Tibial nerve (tissue), 4 donors: ENCODE data around the gene TM9SF2. TPM values are rescaled to one million over a fixed set of nuclear protein-coding genes. Genes with fewer than 3 reads are reported as not detected.

ENCODE experiments used
- DNase-seq, 2 donors: peaks; one replicate each; pipeline ENCODE4 v3.0.0-alpha.2; 2019; ENCODE audit warnings: low spot score in 2 of 2
- H3K27ac ChIP-seq, 4 donors: fragments of 200-600 bp; sonication (generic) in 3 of 4; one replicate each; pipeline ENCODE4 v1.5.1; 2017 to 2019; ENCODE audit warnings: mild to moderate bottlenecking in 1 of 4
- H3K27me3 ChIP-seq, 2 donors: fragments of 200-600 bp; sonication (generic) in 1 of 2; one replicate each; pipeline versions ENCODE4 v1.5.1 to v1.6.0; 2017 to 2019
- H3K36me3 ChIP-seq, 3 donors: fragments of 200-600 bp; sonication (generic); one replicate each; pipeline ENCODE4 v1.5.1; 2018 to 2019
- H3K4me1 ChIP-seq, 4 donors: fragments of 200-600 bp; sonication (generic) in 3 of 4; one replicate each; pipeline ENCODE4 v1.5.1; 2017 to 2019
- H3K4me3 ChIP-seq, 4 donors: fragments of 200-600 bp; sonication (generic) in 3 of 4; one replicate each; pipeline ENCODE4 v1.5.1; 2017 to 2019; ENCODE audit warnings: mild to moderate bottlenecking in 1 of 4, moderate library complexity in 1 of 4
- H3K9me3 ChIP-seq, 4 donors: fragments of 200-600 bp; sonication (generic) in 3 of 4; one replicate each; pipeline ENCODE4 v1.5.1; 2017 to 2019
- EP300 ChIP-seq, 2 donors: sonication (generic); formaldehyde crosslinking; IDR thresholded peaks; one replicate each; pipeline ENCODE4 v1.6.1; 2017; ENCODE audit warnings: antibody characterized with exemption in 2 of 2, mild to moderate bottlenecking in 1 of 2
- POLR2A ChIP-seq, 2 donors: fragments of 450-650 bp; IDR thresholded peaks; one replicate each; pipeline ENCODE4 v1.6.1; 2017; ENCODE audit warnings: antibody characterized with exemption in 2 of 2, mild to moderate bottlenecking in 2 of 2, moderate library complexity in 2 of 2
- WGBS, 2 donors: methylation state at CpG; one replicate each; pipeline ENCODE4 v1.1.5; 2018; 5-methylcytosine and 5-hydroxymethylcytosine counted together
- total RNA-seq, 4 donors: library from RNA; depleted of rRNA; stranded (reverse); fragments of >200 nt; gene quantifications; one replicate each; pipeline ENCODE4 v1.1.0, GENCODE V29; 2016
- TF ChIP-seq, protein P1 (sequence below), 5 experiments: fragments of 200-600 bp in 3 of 5; fragments of 450-650 bp in 2 of 5; sonication (generic) in 3 of 5; IDR thresholded peaks; one replicate each; pipeline ENCODE4 v1.5.1; 2016 to 2019; ENCODE audit warnings: antibody characterized with exemption in 5 of 5, mild to moderate bottlenecking in 3 of 5, moderate library complexity in 2 of 5

TM9SF2 gene
- total RNA-seq, 4 donors from 2014 or later: 67.8 to 110 (median 82.7) TPM

DNA sequence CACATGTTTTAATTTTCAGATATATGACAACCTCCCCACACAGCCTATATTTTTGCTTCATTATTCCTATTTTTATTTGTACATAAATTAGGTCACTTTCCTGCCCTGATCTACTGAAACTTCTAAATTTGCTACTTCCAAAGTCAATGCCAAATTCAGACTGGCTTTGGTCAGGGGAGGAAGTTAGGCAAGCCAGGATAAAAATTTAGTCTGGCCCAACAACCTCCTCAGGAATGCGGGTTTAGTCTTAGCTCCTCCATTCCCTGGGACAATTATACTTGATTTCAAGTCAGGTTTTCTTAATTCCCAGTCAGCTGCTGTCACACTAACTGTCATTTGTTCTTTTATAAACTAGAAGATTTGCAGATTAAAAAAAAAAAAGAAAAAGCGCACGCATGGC lies 84.3 kb downstream of the TM9SF2 start:
- WGBS, 2 donors: 67 to 82% methylated on average over 3 of the region's 3 CpGs
- no peak overlapping the region for H3K27ac ChIP-seq
- no peaks in the 10 kb centered on the region for H3K36me3 ChIP-seq
- TF ChIP-seq EP300 (IDR thresholded peaks at IDR 0.05) (no peak), POLR2A (IDR thresholded peaks at IDR 0.05) (no peak)
- TF ChIP-seq, protein P1, sequence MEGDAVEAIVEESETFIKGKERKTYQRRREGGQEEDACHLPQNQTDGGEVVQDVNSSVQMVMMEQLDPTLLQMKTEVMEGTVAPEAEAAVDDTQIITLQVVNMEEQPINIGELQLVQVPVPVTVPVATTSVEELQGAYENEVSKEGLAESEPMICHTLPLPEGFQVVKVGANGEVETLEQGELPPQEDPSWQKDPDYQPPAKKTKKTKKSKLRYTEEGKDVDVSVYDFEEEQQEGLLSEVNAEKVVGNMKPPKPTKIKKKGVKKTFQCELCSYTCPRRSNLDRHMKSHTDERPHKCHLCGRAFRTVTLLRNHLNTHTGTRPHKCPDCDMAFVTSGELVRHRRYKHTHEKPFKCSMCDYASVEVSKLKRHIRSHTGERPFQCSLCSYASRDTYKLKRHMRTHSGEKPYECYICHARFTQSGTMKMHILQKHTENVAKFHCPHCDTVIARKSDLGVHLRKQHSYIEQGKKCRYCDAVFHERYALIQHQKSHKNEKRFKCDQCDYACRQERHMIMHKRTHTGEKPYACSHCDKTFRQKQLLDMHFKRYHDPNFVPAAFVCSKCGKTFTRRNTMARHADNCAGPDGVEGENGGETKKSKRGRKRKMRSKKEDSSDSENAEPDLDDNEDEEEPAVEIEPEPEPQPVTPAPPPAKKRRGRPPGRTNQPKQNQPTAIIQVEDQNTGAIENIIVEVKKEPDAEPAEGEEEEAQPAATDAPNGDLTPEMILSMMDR (IDR thresholded peaks at IDR 0.05): no peak
- H3K27me3 ChIP-seq: no peaks in the 10 kb centered on the region
- no peak overlapping the region for H3K4me3 ChIP-seq
- H3K4me1 ChIP-seq: peaks cover 0 to 7% (median 3%) of the 10 kb centered on the region in 4 donors
- H3K9me3 ChIP-seq: no peaks in the 10 kb centered on the region
- DNase-seq: no peak

DNA sequence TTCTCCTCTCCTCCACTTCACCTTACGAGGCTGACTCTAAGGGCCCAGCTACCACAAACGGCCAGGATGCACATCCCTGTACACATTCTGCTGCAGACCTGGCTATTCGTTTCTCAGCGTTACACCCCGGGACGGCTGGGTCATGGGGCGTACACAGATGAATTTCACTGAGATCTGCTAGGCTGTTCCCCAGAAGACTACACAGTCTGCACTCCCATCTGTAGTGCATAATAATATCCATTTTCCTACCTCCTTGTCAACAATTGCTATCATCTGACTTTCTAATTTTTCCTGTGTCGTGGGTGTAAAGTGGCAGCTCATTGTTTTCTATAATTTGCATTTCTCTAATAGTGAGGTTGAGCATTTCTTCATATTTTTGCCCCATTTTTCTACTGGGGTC lies 85.7 kb downstream of the TM9SF2 start:
- TF ChIP-seq POLR2A (IDR thresholded peaks at IDR 0.05) (no peak), EP300 (IDR thresholded peaks at IDR 0.05) (no peak)
- TF ChIP-seq, protein P1 (IDR thresholded peaks at IDR 0.05): no peak
- H3K27me3 ChIP-seq: no peaks in the 10 kb centered on the region
- H3K36me3 ChIP-seq: no peaks in the 10 kb centered on the region
- H3K27ac ChIP-seq: no peak overlapping the region
- no peak for DNase-seq
- no peaks in the 10 kb centered on the region for H3K9me3 ChIP-seq
- WGBS, 2 donors: 85 to 86% methylated on average over 8 of the region's 8 CpGs
- H3K4me3 ChIP-seq: no peak overlapping the region
- H3K4me1 ChIP-seq: peaks cover 0 to 14% (median 4%) of the 10 kb centered on the region in 4 donors

DNA sequence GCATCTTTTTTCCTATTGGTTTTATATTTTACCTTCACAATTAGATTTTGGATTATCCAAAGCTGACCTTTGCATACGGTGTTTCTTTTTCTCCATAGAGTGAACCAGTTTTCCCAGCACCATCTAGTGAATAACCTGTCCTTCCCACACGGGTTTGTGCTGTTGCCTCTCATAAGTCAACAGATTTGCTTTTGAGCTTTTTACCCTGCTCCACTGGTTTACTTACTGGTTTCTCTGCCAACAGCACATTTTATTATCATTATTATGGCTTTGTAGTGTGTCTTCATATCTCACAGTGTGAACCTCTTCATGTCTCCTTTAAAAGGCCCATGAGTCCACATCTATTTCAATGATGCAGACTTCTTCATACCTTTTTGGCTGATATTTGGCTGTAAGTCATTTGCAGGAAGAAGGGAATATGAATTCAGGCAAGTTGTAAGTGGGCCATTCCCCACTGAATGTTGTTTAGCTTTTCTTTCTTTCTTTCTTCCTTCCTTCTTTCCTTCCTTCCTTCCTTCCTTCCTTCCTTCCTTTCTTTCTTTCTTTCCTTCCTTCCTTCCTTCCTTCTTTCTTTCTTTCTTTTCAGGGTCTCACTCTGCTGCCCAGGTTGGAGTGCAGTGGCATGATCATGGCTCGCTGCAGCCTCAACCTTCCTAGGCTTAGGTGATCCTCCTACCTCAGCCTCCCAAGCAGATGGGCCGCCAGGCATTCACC lies 86.8 kb downstream of the TM9SF2 start:
- Histone ChIP-seq H3K4me1 (peaks cover 0 to 14% (median 4%) of the 10 kb centered on the region in 4 donors), H3K4me3 (no peak overlapping the region), H3K27me3 (no peaks in the 10 kb centered on the region), H3K27ac (no peak overlapping the region), H3K36me3 (no peaks in the 10 kb centered on the region), H3K9me3 (no peaks in the 10 kb centered on the region)
- WGBS, 2 donors: 88 to 97% methylated on average over 4 of the region's 4 CpGs
- TF ChIP-seq POLR2A (IDR thresholded peaks at IDR 0.05): no peak
- TF ChIP-seq, protein P1 (IDR thresholded peaks at IDR 0.05): no peak
- no peak for TF ChIP-seq EP300 (IDR thresholded peaks at IDR 0.05)
- DNase-seq: no peak

DNA sequence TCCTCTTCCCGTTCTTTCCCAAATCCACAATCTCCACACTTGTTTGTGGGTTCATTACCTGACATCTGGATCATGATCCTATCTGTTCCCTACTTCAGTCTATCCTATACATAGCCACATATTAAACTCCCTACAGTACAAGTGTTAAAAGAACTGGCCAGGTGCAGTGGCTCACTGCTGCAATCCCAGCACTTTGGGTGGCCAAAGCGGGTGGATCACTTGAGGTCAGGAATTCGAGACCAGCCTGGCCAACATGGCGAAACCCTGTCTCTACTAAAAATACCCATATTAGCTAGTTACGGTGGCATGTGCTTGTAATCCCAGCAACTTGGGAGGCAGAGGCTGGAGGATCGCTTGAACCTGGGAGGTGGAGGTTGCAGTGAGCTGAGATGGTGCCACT lies 88.3 kb downstream of the TM9SF2 start:
- no peak for DNase-seq
- H3K36me3 ChIP-seq: no peaks in the 10 kb centered on the region
- H3K27me3 ChIP-seq: no peaks in the 10 kb centered on the region
- H3K27ac ChIP-seq: no peak overlapping the region
- no peak overlapping the region for H3K4me3 ChIP-seq
- 91 to 93% methylated on average over 6 of the region's 6 CpGs for whole genome bisulfite sequencing, 2 donors
- H3K4me1 ChIP-seq: peaks cover 0 to 14% (median 4%) of the 10 kb centered on the region in 4 donors
- no peaks in the 10 kb centered on the region for H3K9me3 ChIP-seq
- TF ChIP-seq EP300 (IDR thresholded peaks at IDR 0.05): no peak
- no peak for TF ChIP-seq POLR2A (IDR thresholded peaks at IDR 0.05)
- TF ChIP-seq, protein P1 (IDR thresholded peaks at IDR 0.05): no peak

DNA sequence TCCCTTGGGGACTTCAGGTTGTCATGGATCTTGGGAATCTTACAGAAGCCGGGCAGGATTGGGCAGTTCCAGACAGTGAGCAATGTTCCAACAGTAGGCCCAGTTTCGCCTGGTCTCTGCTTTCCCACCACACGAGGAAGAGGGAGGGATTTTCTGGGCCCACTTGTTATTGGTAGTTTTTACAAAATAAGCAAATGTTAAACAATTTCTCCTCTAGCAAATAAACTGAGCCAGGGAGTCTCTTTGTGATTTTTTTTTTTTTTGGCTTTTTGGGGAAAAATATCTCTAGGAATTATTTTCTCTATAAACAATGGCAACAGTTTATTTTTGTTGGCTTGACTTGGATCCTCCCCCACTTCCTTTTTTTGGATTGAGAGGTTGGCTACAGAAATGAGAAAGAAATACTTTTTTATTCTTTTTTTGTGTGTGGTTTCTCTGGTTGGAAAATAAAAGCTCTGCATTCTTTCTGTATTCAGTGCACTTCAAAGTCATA lies 89.3 kb downstream of the TM9SF2 start:
- H3K4me1 ChIP-seq: peaks cover 0 to 14% (median 4%) of the 10 kb centered on the region in 4 donors
- 21 to 29% methylated on average over 3 of the region's 3 CpGs for WGBS, 2 donors
- no peak overlapping the region for H3K27ac ChIP-seq
- no peak overlapping the region for H3K4me3 ChIP-seq
- H3K9me3 ChIP-seq: no peaks in the 10 kb centered on the region
- no peaks in the 10 kb centered on the region for H3K27me3 ChIP-seq
- H3K36me3 ChIP-seq: no peaks in the 10 kb centered on the region
- TF ChIP-seq POLR2A (IDR thresholded peaks at IDR 0.05) (no peak), EP300 (IDR thresholded peaks at IDR 0.05) (no peak)
- TF ChIP-seq, protein P1 (IDR thresholded peaks at IDR 0.05): no peak
- DNase-seq: no peak
